Body of pancreas (tissue), 4 donors: Measurements from ENCODE around the gene IFITM1. TPM values are rescaled to one million over a fixed set of nuclear protein-coding genes. Genes with fewer than 3 reads are reported as not detected.
A peak's percentile ranks its signal among the peaks of the same experiment; 100 is the strongest.
"Not testable (repeated sequence)": the region's sequence is repeated elsewhere in the genome, so short reads cannot be mapped to it uniquely, and the experiment has no call there.

Experiments used
- ATAC-seq: fragments of 150-250 bp; one replicate; pipeline ENCODE4 v1.9.1; 2016
- DNase-seq, 4 donors: peaks; one replicate each; pipeline ENCODE4 v3.0.0-alpha.2; 2019
- H3K27ac ChIP-seq, 4 donors: fragments of 200-600 bp; sonication (generic); 1 replicate in 3 of 4; 2 replicates in 1 of 4; pipeline versions ENCODE4 v1.5.1 to v1.6.1; 2016 to 2019; ENCODE audit warnings: mild to moderate bottlenecking in 1 of 4, mixed read lengths in 1 of 4, moderate library complexity in 1 of 4
- H3K27me3 ChIP-seq, 2 donors: fragments of 200-600 bp; sonication (generic); one replicate each; pipeline ENCODE4 v1.6.0; 2016; ENCODE audit warnings: mild to moderate bottlenecking in 1 of 2
- H3K36me3 ChIP-seq, 2 donors: fragments of 200-600 bp; sonication (generic); replicated peaks in 1 of 2; 2 replicates each; pipeline ENCODE4 v1.5.1; 2016; ENCODE audit warnings: low read depth in 2 of 2; ENCODE audit not compliant: insufficient read depth in 1 of 2
- H3K4me1 ChIP-seq: fragments of 200-600 bp; sonication (generic); one replicate; pipeline ENCODE4 v1.6.0; 2016
- H3K4me3 ChIP-seq, 2 donors: fragments of 200-600 bp; sonication (generic); 1 replicate in 1 of 2; 2 replicates in 1 of 2; pipeline ENCODE4 v1.5.1; 2016 to 2019
- H3K9me3 ChIP-seq, 3 donors: fragments of 200-600 bp; sonication (generic); 1 replicate in 2 of 3; 2 replicates in 1 of 3; pipeline ENCODE4 v1.5.1; 2016
- CTCF ChIP-seq, 7 experiments: fragments of 450-650 bp in 4 of 7; fragments of 200-600 bp in 3 of 7; sonication (generic) in 3 of 7; IDR thresholded peaks; one replicate each; pipeline ENCODE4 v1.5.1; 2016 to 2019; ENCODE audit warnings: antibody characterized with exemption in 7 of 7
- POLR2A ChIP-seq, 3 donors: fragments of 450-650 bp; IDR thresholded peaks; one replicate each; pipeline ENCODE4 v1.6.1; 2016; ENCODE audit warnings: antibody characterized with exemption in 3 of 3, mild to moderate bottlenecking in 2 of 3
- WGBS, 2 donors: methylation state at CpG; one replicate each; pipeline ENCODE4 v1.1.5; 2017; 5-methylcytosine and 5-hydroxymethylcytosine counted together
- intact Hi-C: fragments of 100-400 bp; cut with DNase I; formaldehyde crosslinking; loops from one replicate; pipeline ENCODE4 v1.15.1; 2023
- total RNA-seq, 2 donors: library from RNA; depleted of rRNA; stranded (reverse); fragments of >200 nt; gene quantifications; one replicate each; pipeline ENCODE4 v1.1.0, GENCODE V29; 2016

IFITM1 gene
- 10 to 100 TPM; 31.0 to 39.7 TPM for total RNA-seq

- no peaks in the 10 kb centered on the region for H3K9me3 ChIP-seq
- no peak for ATAC-seq
- H3K36me3 ChIP-seq: no peaks in the 10 kb centered on the region
- peaks cover 0 to 18% of the 10 kb centered on the region in 2 donors for H3K27me3 ChIP-seq
- TF ChIP-seq POLR2A (IDR thresholded peaks at IDR 0.05) (peak in 2 of 3 donors; percentile 55 to 66), CTCF (IDR thresholded peaks at IDR 0.05) (no peak)
- peaks cover 23% of the 10 kb centered on the region for H3K4me1 ChIP-seq
- 45 to 70% methylated on average over 11 to 18 of the region's 18 CpGs for WGBS, 2 donors
- intact Hi-C loops: no loop called here
- no peak within 1 kb of the TSS for H3K4me3 ChIP-seq
- DNase-seq: no peak
- peak within 1 kb of the TSS in 3 of 4 donors; percentile 26 to 68 (median 47) for H3K27ac ChIP-seq
Observed at GRCh38 chr11:313787-314553, at the start of gene IFITM1. TSS of gene IFITM1 (plus strand) at chr11:314040. CDS start at chr11:314171, 131 bp downstream.

- TF ChIP-seq CTCF (IDR thresholded peaks at IDR 0.05): no peak
- no peak for TF ChIP-seq POLR2A (IDR thresholded peaks at IDR 0.05)
- Histone ChIP-seq H3K4me3 (no peak overlapping the region), H3K27me3 (no peaks in the 10 kb centered on the region), H3K36me3 (no peaks in the 10 kb centered on the region), H3K9me3 (no peaks in the 10 kb centered on the region), H3K4me1 (no peaks in the 10 kb centered on the region), H3K27ac (no peak overlapping the region)
- WGBS, 2 donors: 85% methylated on average over 4 to 5 of the region's 13 CpGs
- ATAC-seq (no peak), DNase-seq (no peak)
- intact Hi-C loops: no loop called here
Observed at GRCh38 chr11:266676-267439, 47.0 kb upstream of the IFITM1 start.

GRCh38 chr11:267491-267994 lies 46.3 kb upstream of the IFITM1 start:
- TF ChIP-seq POLR2A (IDR thresholded peaks at IDR 0.05) (peak in 1 of 3 donors; percentile 48), CTCF (IDR thresholded peaks at IDR 0.05) (no peak)
- ATAC-seq: no peak

GRCh38 chr11:268716-269145 lies 45.1 kb upstream of the IFITM1 start:
- ATAC-seq: peak; percentile 71
- peak in 3 of 4 donors; percentile 41 to 71 (median 52) for DNase-seq
- 38 to 50% methylated on average over 16 of the region's 16 CpGs for WGBS, 2 donors
- H3K9me3 ChIP-seq, intact Hi-C loops, H3K4me3 ChIP-seq, H3K36me3 ChIP-seq, H3K4me1 ChIP-seq, H3K27me3 ChIP-seq: not testable (repeated sequence)
- peak overlapping the region in 2 of 4 donors; percentile 43 to 70 for H3K27ac ChIP-seq

More at GRCh38 chr11:267491-267994, 46.3 kb upstream of the IFITM1 start:
- peak in 1 of 4 donors; percentile 36 for DNase-seq
- intact Hi-C loops: no loop called here
- Histone ChIP-seq H3K4me3 (no peak overlapping the region), H3K36me3 (no peaks in the 10 kb centered on the region), H3K4me1 (no peaks in the 10 kb centered on the region), H3K27ac (peak overlapping the region in 2 of 4 donors; percentile 54 to 70), H3K9me3 (no peaks in the 10 kb centered on the region), H3K27me3 (no peaks in the 10 kb centered on the region)
- 48 to 63% methylated on average over 15 to 17 of the region's 18 CpGs for WGBS, 2 donors
